HG02870 (cell line): ENCODE data around the gene TMEM8B.

Experiments
- ATAC-seq: cut with Tn5 transposase; IDR thresholded peaks from one replicate; pipeline ENCODE4 v1.9.1; 2021; ENCODE audit warnings: mild to moderate bottlenecking, moderate library complexity; ENCODE audit not compliant: unreplicated experiment

Gene TMEM8B

GRCh38 chr9:35811381-35812024 lies 17.5 kb upstream of the TMEM8B start:
- ATAC-seq: no peak

GRCh38 chr9:35812025-35812602 lies 16.9 kb upstream of the TMEM8B start, which contains the start of gene SPAG8:
SPAG8 (minus strand) TSS chr9:35812262; CDS start chr9:35812147, 115 bp downstream.
- peak; percentile 54 for ATAC-seq

- ATAC-seq: no peak
Measured at GRCh38 chr9:35813434-35814105, 15.5 kb upstream of the TMEM8B start.

- ATAC-seq: no peak
Measured at GRCh38 chr9:35814106-35814840, 14.8 kb upstream of the TMEM8B start.

GRCh38 chr9:35814841-35815543 lies 14.0 kb upstream of the TMEM8B start, which contains the start of gene HINT2:
HINT2 (minus strand) TSS chr9:35815042; CDS start chr9:35814979, 63 bp downstream.
- peak; percentile 73 for ATAC-seq

- no peak for ATAC-seq
Measured at GRCh38 chr9:35816708-35817107, 12.3 kb upstream of the TMEM8B start.

- ATAC-seq: no peak
Measured at GRCh38 chr9:35818341-35818740, 10.7 kb upstream of the TMEM8B start.

- ATAC-seq: no peak
Measured at GRCh38 chr9:35820076-35820475, 9.0 kb upstream of the TMEM8B start.

- ATAC-seq: no peak
Measured at GRCh38 chr9:35822926-35823325, 6.1 kb upstream of the TMEM8B start.

GRCh38 chr9:35826071-35826701 lies 2.8 kb upstream of the TMEM8B start:
- no peak for ATAC-seq

GRCh38 chr9:35827486-35827885 lies 1.5 kb upstream of the TMEM8B start:
- ATAC-seq: no peak

GRCh38 chr9:35828716-35829083 lies 328 bp upstream of the TMEM8B start, which contains the start of gene FAM221B:
FAM221B (minus strand) TSS chr9:35828732; CDS start chr9:35826161, 2,571 bp downstream.
- ATAC-seq: no peak

- no peak for ATAC-seq
Measured at GRCh38 chr9:35829764-35830096, 702 bp downstream of the TMEM8B start.

- ATAC-seq: no peak
Measured at GRCh38 chr9:35831040-35831439, 2.0 kb downstream of the TMEM8B start.

GRCh38 chr9:35832814-35833213 lies 3.8 kb downstream of the TMEM8B start:
- ATAC-seq: no peak

- no peak for ATAC-seq
Measured at GRCh38 chr9:35834260-35835215, 5.5 kb downstream of the TMEM8B start.

- ATAC-seq: no peak
Measured at GRCh38 chr9:35835216-35835632, 6.2 kb downstream of the TMEM8B start.

- ATAC-seq: no peak
Measured at GRCh38 chr9:35835766-35836165, 6.7 kb downstream of the TMEM8B start.

GRCh38 chr9:35836595-35836994 lies 7.6 kb downstream of the TMEM8B start:
- ATAC-seq: no peak
